NK-92 treated with Interleukin-12 subunit alpha and Interleukin-12 subunit beta, amount 100 ng/mL, for 24 hours (cell line): Measurements from ENCODE around the gene IGF1R.

ENCODE experiments used
- DNase-seq: peaks from one replicate; lab custom pipeline; 2025; lab: John Stamatoyannopoulos, UW

IGF1R gene

GRCh38 chr15:98826658-98827057, 178.3 kb downstream of the IGF1R start:
- DNase-seq, result no peak

GRCh38 chr15:98827217-98827616, 178.9 kb downstream of the IGF1R start:
- DNase-seq, result no peak

- DNase-seq, result no peak
Measured at GRCh38 chr15:98830034-98830634, 181.8 kb downstream of the IGF1R start.

GRCh38 chr15:98834976-98835375, 186.6 kb downstream of the IGF1R start:
- no peak for DNase-seq

- no peak for DNase-seq
Measured at GRCh38 chr15:98835876-98836275, 187.5 kb downstream of the IGF1R start.

GRCh38 chr15:98838387-98839259, 190.3 kb downstream of the IGF1R start:
- DNase-seq, result no peak

- DNase-seq, result no peak
Measured at GRCh38 chr15:98840053-98840452, 191.7 kb downstream of the IGF1R start.

GRCh38 chr15:98841419-98841970, 193.2 kb downstream of the IGF1R start:
- DNase-seq, result no peak

GRCh38 chr15:98842192-98842972, 194.0 kb downstream of the IGF1R start:
- DNase-seq, result no peak

GRCh38 chr15:98842973-98843285, 194.6 kb downstream of the IGF1R start:
- no peak for DNase-seq

GRCh38 chr15:98843844-98844243, 195.5 kb downstream of the IGF1R start:
- no peak for DNase-seq

GRCh38 chr15:98844261-98844660, 195.9 kb downstream of the IGF1R start:
- no peak for DNase-seq

- no peak for DNase-seq
Measured at GRCh38 chr15:98845138-98845884, 197.0 kb downstream of the IGF1R start.

- peak; percentile 37 for DNase-seq
Measured at GRCh38 chr15:98850961-98851572, 202.7 kb downstream of the IGF1R start.

GRCh38 chr15:98853161-98853560, 204.8 kb downstream of the IGF1R start:
- DNase-seq, result peak; percentile 71

GRCh38 chr15:98853617-98854420, 205.5 kb downstream of the IGF1R start:
- DNase-seq, result no peak

- no peak for DNase-seq
Measured at GRCh38 chr15:98854496-98854895, 206.2 kb downstream of the IGF1R start.

- no peak for DNase-seq
Measured at GRCh38 chr15:98855067-98855814, 206.9 kb downstream of the IGF1R start.

GRCh38 chr15:98855815-98856531, 207.6 kb downstream of the IGF1R start:
- DNase-seq, result no peak
